Vagina (tissue), 2 donors: ENCODE data around the gene PRDM2.

Experiments
- POLR2A ChIP-seq, 2 donors: fragments of 450-650 bp; IDR thresholded peaks; one replicate each; pipeline ENCODE4 v1.6.1; 2017; ENCODE audit warnings: antibody characterized with exemption in 2 of 2, mild to moderate bottlenecking in 2 of 2, moderate library complexity in 2 of 2
- TF ChIP-seq, protein P1 (sequence below), 3 experiments: fragments of 450-650 bp in 2 of 3; fragments of 200-600 bp in 1 of 3; sonication (generic) in 1 of 3; IDR thresholded peaks; one replicate each; pipeline ENCODE4 v1.5.1; 2017 to 2019; ENCODE audit warnings: antibody characterized with exemption in 3 of 3, mild to moderate bottlenecking in 2 of 3, moderate library complexity in 2 of 3

DNA sequence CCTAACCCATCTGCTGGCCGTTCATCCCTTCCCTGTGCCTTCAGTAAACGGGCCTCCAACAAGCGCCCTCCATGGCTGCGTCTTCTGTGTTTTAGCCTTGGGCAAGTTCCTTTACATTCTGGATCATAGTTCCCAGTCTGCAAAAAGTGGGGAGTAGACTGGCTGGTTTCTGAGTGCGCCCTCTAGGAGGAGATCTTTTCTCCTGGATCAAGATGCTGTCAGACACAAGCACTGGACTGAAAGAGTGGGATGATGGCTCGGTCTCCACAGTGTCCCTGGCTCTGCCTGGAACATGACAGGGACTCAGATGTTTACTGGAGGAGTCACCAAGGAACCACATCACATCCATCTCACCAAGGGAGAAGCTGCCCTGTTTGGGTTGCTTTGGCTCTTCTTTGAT is 88.8 kb downstream of the PRDM2 start:
- TF ChIP-seq, protein P1, sequence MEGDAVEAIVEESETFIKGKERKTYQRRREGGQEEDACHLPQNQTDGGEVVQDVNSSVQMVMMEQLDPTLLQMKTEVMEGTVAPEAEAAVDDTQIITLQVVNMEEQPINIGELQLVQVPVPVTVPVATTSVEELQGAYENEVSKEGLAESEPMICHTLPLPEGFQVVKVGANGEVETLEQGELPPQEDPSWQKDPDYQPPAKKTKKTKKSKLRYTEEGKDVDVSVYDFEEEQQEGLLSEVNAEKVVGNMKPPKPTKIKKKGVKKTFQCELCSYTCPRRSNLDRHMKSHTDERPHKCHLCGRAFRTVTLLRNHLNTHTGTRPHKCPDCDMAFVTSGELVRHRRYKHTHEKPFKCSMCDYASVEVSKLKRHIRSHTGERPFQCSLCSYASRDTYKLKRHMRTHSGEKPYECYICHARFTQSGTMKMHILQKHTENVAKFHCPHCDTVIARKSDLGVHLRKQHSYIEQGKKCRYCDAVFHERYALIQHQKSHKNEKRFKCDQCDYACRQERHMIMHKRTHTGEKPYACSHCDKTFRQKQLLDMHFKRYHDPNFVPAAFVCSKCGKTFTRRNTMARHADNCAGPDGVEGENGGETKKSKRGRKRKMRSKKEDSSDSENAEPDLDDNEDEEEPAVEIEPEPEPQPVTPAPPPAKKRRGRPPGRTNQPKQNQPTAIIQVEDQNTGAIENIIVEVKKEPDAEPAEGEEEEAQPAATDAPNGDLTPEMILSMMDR (IDR thresholded peaks at IDR 0.05), result no peak
- no peak for TF ChIP-seq POLR2A (IDR thresholded peaks at IDR 0.05)
